CD14-positive monocyte (primary cell): ENCODE data around the gene PCNP. TPM values are rescaled to one million over a fixed set of nuclear protein-coding genes. Genes with fewer than 3 reads are reported as not detected.

ENCODE experiments used
- DNase-seq, 3 donors: peaks; one replicate each; pipeline ENCODE4 v3.0.0-alpha.2; 2011 to 2022
- H2AFZ ChIP-seq: 2 replicates; pipeline ENCODE4 v1.6.0; 2012; ENCODE audit warnings: mild to moderate bottlenecking, low read depth, low read length, inconsistent platforms; ENCODE audit not compliant: insufficient read depth, poor library complexity, severe bottlenecking
- H3K27ac ChIP-seq, 2 donors: 1 replicate in 1 of 2; 2 replicates in 1 of 2; pipeline ENCODE4 v1.5.1; 2012 to 2013; ENCODE audit warnings: low read length in 2 of 2, control low read depth in 1 of 2, inconsistent platforms in 1 of 2, low read depth in 1 of 2, mild to moderate bottlenecking in 1 of 2
- H3K27me3 ChIP-seq, 2 donors: one replicate each; pipeline versions ENCODE4 v1.6.0 to v1.6.1; 2011 to 2013; ENCODE audit warnings: low read length in 2 of 2; ENCODE audit not compliant: control insufficient read depth in 2 of 2, insufficient read depth in 2 of 2
- H3K36me3 ChIP-seq, 2 donors: replicated peaks in 1 of 2; 1 replicate in 1 of 2; 2 replicates in 1 of 2; pipeline versions ENCODE4 v1.5.1 to v1.6.1; 2012 to 2013; ENCODE audit warnings: low read length in 2 of 2, control low read depth in 1 of 2, inconsistent platforms in 1 of 2, mild to moderate bottlenecking in 1 of 2; ENCODE audit not compliant: insufficient read depth in 2 of 2, control insufficient read depth in 1 of 2
- H3K4me1 ChIP-seq, 2 donors: 1 replicate in 1 of 2; 2 replicates in 1 of 2; pipeline versions ENCODE4 v1.5.1 to v1.6.1; 2012 to 2013; ENCODE audit warnings: low read length in 2 of 2, control low read depth in 1 of 2, inconsistent platforms in 1 of 2, mild to moderate bottlenecking in 1 of 2, moderate library complexity in 1 of 2; ENCODE audit not compliant: insufficient read depth in 2 of 2, control insufficient read depth in 1 of 2
- H3K4me2 ChIP-seq: replicated peaks from 2 replicates; pipeline ENCODE3; 2012; ENCODE audit warnings: low read length, moderate library complexity, mild to moderate bottlenecking; ENCODE audit not compliant: poor library complexity, severe bottlenecking; ENCODE audit errors: extremely low read depth
- H3K4me3 ChIP-seq, 3 experiments: fragments of 200-600 bp in 1 of 3; sonication (generic) in 1 of 3; replicated peaks in 1 of 3; 1 replicate in 2 of 3; 2 replicates in 1 of 3; pipeline ENCODE4 v1.5.1; 2011 to 2013; ENCODE audit warnings: low read length in 3 of 3, mild to moderate bottlenecking in 3 of 3, control low read depth in 2 of 3, low read depth in 2 of 3, inconsistent platforms in 1 of 3, moderate library complexity in 1 of 3
- H3K79me2 ChIP-seq: 2 replicates; pipeline ENCODE4 v1.6.0; 2012; ENCODE audit warnings: mild to moderate bottlenecking, control low read depth, inconsistent platforms, low read length, moderate library complexity; ENCODE audit not compliant: insufficient read depth
- H3K9ac ChIP-seq: 2 replicates; pipeline ENCODE4 v1.6.0; 2017; ENCODE audit warnings: low read length, mild to moderate bottlenecking; ENCODE audit not compliant: insufficient read depth, poor library complexity, severe bottlenecking
- H3K9me3 ChIP-seq, 2 donors: replicated peaks in 1 of 2; 1 replicate in 1 of 2; 2 replicates in 1 of 2; pipeline versions ENCODE4 v1.5.1 to v1.6.1; 2012 to 2013; ENCODE audit warnings: low read length in 2 of 2, control low read depth in 1 of 2; ENCODE audit not compliant: control insufficient read depth in 1 of 2, insufficient read depth in 1 of 2
- H4K20me1 ChIP-seq: 2 replicates; pipeline ENCODE4 v1.6.0; 2012; ENCODE audit warnings: mild to moderate bottlenecking, low read length, control low read depth, moderate library complexity; ENCODE audit not compliant: insufficient read depth
- H3K27ac Mint-ChIP-seq, 7 donors: one replicate each; pipeline ENCODE4 v1.8.0; 2020; ENCODE audit warnings: mild to moderate bottlenecking in 7 of 7, mixed read lengths in 7 of 7, moderate library complexity in 6 of 7, inconsistent platforms in 2 of 7
- H3K27me3 Mint-ChIP-seq, 3 donors: one replicate each; pipeline ENCODE4 v1.8.0; 2021 to 2022; ENCODE audit warnings: low read depth in 3 of 3, mild to moderate bottlenecking in 3 of 3, mixed read lengths in 3 of 3, moderate library complexity in 3 of 3, inconsistent platforms in 1 of 3
- H3K36me3 Mint-ChIP-seq, 2 donors: one replicate each; pipeline ENCODE4 v1.8.0; 2020; ENCODE audit warnings: mixed read lengths in 2 of 2, inconsistent platforms in 1 of 2, mild to moderate bottlenecking in 1 of 2
- H3K4me1 Mint-ChIP-seq: one replicate; pipeline ENCODE4 v1.8.0; 2020; ENCODE audit warnings: mild to moderate bottlenecking, mixed read lengths
- H3K4me3 Mint-ChIP-seq, 2 donors: one replicate each; pipeline ENCODE4 v1.8.0; 2020; ENCODE audit warnings: mild to moderate bottlenecking in 2 of 2, mixed read lengths in 2 of 2, moderate library complexity in 1 of 2
- H3K9me3 Mint-ChIP-seq, 7 donors: one replicate each; pipeline ENCODE4 v1.8.0; 2020 to 2022; ENCODE audit warnings: mixed read lengths in 7 of 7, mild to moderate bottlenecking in 6 of 7, moderate library complexity in 6 of 7, inconsistent platforms in 2 of 7
- CTCF ChIP-seq: fragments of 200-600 bp; IDR thresholded peaks from one replicate; pipeline ENCODE4 v1.8.0; 2022; ENCODE audit warnings: antibody characterized with exemption, mild to moderate bottlenecking
- WGBS: methylation state at CpG from one replicate; pipeline ENCODE4 v1.1.5; 2013; ENCODE audit warnings: missing lambda C conversion rate; ENCODE audit not compliant: insufficient coverage; 5-methylcytosine and 5-hydroxymethylcytosine counted together
- intact Hi-C, 2 donors: fragments of 100-400 bp; cut with micrococcal nuclease; formaldehyde crosslinking; loops; one replicate each; pipeline versions ENCODE4 v1.15.0 to v1.15.1; 2023
- polyA plus RNA-seq, 3 donors: library from polyadenylated mRNA; depleted of rRNA in 1 of 3; unstranded in 2 of 3; stranded (reverse) in 1 of 3; fragments of 300-500 nt in 2 of 3; fragments of >200 nt in 1 of 3; fragmentation: Illumina TruSeq in 2 of 3; gene quantifications; 1 replicate in 2 of 3; 2 replicates in 1 of 3; pipeline ENCODE4 v1.2.3, GENCODE V29; 2012 to 2021

The PCNP gene
- polyA plus RNA-seq, 3 donors = 32.0 to 68.2 (median 57.4) TPM

GRCh38 chr3:101530686-101531047 lies 43.3 kb upstream of the PCNP start:
- WGBS = no CpG with 5 or more reads among the region's 2 CpGs
- Mint-ChIP-seq H3K4me1 (no peaks in the 10 kb centered on the region), H3K27ac (no peak overlapping the region), H3K36me3 (no peaks in the 10 kb centered on the region), H3K27me3 (peaks cover 0 to 4% (median 0%) of the 10 kb centered on the region in 3 donors), H3K9me3 (peaks cover 0 to 15% (median 0%) of the 10 kb centered on the region in 7 donors), H3K4me3 (no peak overlapping the region)
- no peaks in the 10 kb centered on the region for H3K79me2 ChIP-seq
- H3K27me3 ChIP-seq = no peaks in the 10 kb centered on the region
- H3K9me3 ChIP-seq = no peaks in the 10 kb centered on the region
- no peaks in the 10 kb centered on the region for H4K20me1 ChIP-seq
- H3K4me3 ChIP-seq = no peak overlapping the region
- H3K36me3 ChIP-seq = no peaks in the 10 kb centered on the region
- no peak for DNase-seq
- H3K4me2 ChIP-seq = no peak overlapping the region
- intact Hi-C loops = no loop called here
- no peak for TF ChIP-seq CTCF
- H3K9ac ChIP-seq = no peak overlapping the region
- H3K4me1 ChIP-seq = no peaks in the 10 kb centered on the region
- H2AFZ ChIP-seq = no peak overlapping the region
- H3K27ac ChIP-seq = no peak overlapping the region

- Histone ChIP-seq H3K4me2 (no peak overlapping the region), H3K79me2 (no peaks in the 10 kb centered on the region), H3K4me1 (no peaks in the 10 kb centered on the region), H3K36me3 (no peaks in the 10 kb centered on the region), H4K20me1 (no peaks in the 10 kb centered on the region), H3K27ac (no peak overlapping the region), H3K4me3 (no peak overlapping the region), H3K9me3 (no peaks in the 10 kb centered on the region), H3K27me3 (no peaks in the 10 kb centered on the region), H2AFZ (no peak overlapping the region), H3K9ac (no peak overlapping the region)
- no peak for TF ChIP-seq CTCF
- no peak overlapping the region for H3K4me3 Mint-ChIP-seq
- no peaks in the 10 kb centered on the region for H3K36me3 Mint-ChIP-seq
- no peak for DNase-seq
- WGBS = no CpG with 5 or more reads among the region's 2 CpGs
- intact Hi-C loops = no loop called here
- H3K4me1 Mint-ChIP-seq = no peaks in the 10 kb centered on the region
- no peak overlapping the region for H3K27ac Mint-ChIP-seq
- H3K27me3 Mint-ChIP-seq = peaks cover 0 to 4% (median 0%) of the 10 kb centered on the region in 3 donors
- H3K9me3 Mint-ChIP-seq = peaks cover 0 to 7% (median 2%) of the 10 kb centered on the region in 7 donors
These were observed 42.4 kb upstream of the PCNP start for GRCh38 chr3:101531473-101532086.
